ENCODE results near the gene AFF3.
"Not testable (repeated sequence)": the region's sequence is repeated elsewhere in the genome, so short reads cannot be mapped to it uniquely, and the experiment has no call there.

Gene AFF3

DNA sequence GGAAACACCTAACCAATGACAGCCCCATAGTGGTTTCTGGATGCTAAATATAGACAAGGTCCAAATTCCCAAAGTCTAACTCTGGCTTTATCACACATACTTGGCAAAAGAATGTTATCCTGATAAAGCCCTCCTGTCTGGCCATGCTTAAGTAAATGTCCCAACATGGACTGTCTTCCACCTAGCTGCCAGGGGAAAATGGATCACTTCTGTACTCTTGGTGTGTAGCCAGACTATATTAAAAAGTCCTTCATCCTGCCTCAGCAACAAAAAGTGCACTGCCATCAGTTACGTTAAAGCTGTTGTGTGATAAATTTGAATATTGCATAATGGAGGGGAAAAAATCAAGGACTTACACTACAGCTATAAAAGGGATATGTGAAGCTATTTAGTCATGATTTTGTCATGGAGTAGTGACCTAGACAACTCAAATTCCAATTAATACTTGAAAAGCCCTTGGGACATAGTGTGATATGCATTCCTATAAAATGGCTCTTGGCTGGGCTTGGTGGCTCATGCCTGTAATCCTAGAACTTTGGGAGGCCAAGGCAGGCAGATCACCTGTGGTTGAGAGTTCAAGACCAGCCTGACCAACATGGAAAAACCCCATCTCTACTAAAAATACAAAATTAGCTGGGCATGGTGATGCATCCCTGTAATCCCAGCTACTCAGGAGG is 60.0 kb downstream of the AFF3 start:
- H3K27ac ChIP-seq (ENCODE audit: low read length, poor library complexity, severe bottlenecking); H3K23ac ChIP-seq (ENCODE audit: low read length in 2 of 2); H3K4ac ChIP-seq (ENCODE audit: low read depth in 1 of 2, low read length in 2 of 2); H3K9me3 ChIP-seq (ENCODE audit: control insufficient read depth, low read length); H2AK5ac ChIP-seq (ENCODE audit: low read length, severe bottlenecking); H2AFZ ChIP-seq (ENCODE audit: low read depth, low read length); H3K4me3 ChIP-seq (ENCODE audit: insufficient read depth in 1 of 2, low read depth in 1 of 2, low read length in 2 of 2); H4K8ac ChIP-seq (ENCODE audit: low read length); H3K36me3 ChIP-seq (ENCODE audit: control insufficient read depth in 1 of 2, insufficient read depth in 2 of 2, low read depth in 1 of 2, low read length in 2 of 2); H4K91ac ChIP-seq (ENCODE audit: low read length); H2BK5ac ChIP-seq (ENCODE audit: low read depth, low read length, poor library complexity, severe bottlenecking); H3K9ac ChIP-seq (ENCODE audit: low read length); H3K27me3 ChIP-seq (ENCODE audit: control insufficient read depth in 1 of 2, insufficient read depth in 1 of 2, low read length in 2 of 2); H3K18ac ChIP-seq (ENCODE audit: low read depth in 1 of 2, low read length in 2 of 2); H3K4me1 ChIP-seq (ENCODE audit: control insufficient read depth, insufficient read depth, low read depth, low read length); H2BK12ac ChIP-seq (ENCODE audit: low read length in 2 of 2); H2BK120ac ChIP-seq (ENCODE audit: low read depth, low read length); H2BK15ac ChIP-seq (ENCODE audit: low read depth, poor library complexity, severe bottlenecking); DNase-seq; H3K14ac ChIP-seq (ENCODE audit: low read length in 2 of 2); H3K4me2 ChIP-seq (ENCODE audit: low read length, poor library complexity, severe bottlenecking): not testable (repeated sequence)
- whole genome bisulfite sequencing: no CpG with 5 or more reads among the region's 1 CpG
- H3K79me1 ChIP-seq (replicated peaks; ENCODE audit: low read length, poor library complexity, severe bottlenecking): peaks cover 10% of the 10 kb centered on the region

DNA sequence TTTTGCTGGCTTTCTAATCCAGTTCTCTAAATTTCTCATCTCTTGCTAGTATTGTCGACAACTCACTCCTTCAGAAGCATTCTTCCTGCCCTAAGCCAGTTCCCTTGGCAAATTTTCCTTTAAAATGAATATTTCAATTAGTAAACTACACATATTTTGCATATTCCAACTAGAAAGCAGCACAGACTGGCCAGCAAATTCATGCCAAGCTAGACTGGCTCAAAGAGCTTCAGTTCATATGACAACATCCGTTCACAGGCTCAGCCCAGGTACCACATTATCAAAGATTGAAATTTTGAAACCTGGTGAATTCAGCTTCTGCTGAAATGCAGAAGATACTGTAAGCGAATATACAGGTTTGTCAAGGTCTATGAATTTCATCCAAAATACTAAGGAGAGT is 64.5 kb downstream of the AFF3 start:
- 92% methylated on average over 2 of the region's 3 CpGs for WGBS
- Histone ChIP-seq H3K4ac (ENCODE audit: low read depth in 1 of 2, low read length in 2 of 2) (no peak overlapping the region), H4K8ac (ENCODE audit: low read length) (no peak overlapping the region), H3K14ac (ENCODE audit: low read length in 2 of 2) (no peak overlapping the region), H4K91ac (ENCODE audit: low read length) (no peak overlapping the region), H3K4me2 (ENCODE audit: low read length, poor library complexity, severe bottlenecking) (no peak overlapping the region), H2BK5ac (ENCODE audit: low read depth, low read length, poor library complexity, severe bottlenecking) (no peak overlapping the region), H3K27ac (ENCODE audit: low read length, poor library complexity, severe bottlenecking) (no peak overlapping the region), H3K79me1 (replicated peaks; ENCODE audit: low read length, poor library complexity, severe bottlenecking) (peaks cover 32% of the 10 kb centered on the region), H2AFZ (ENCODE audit: low read depth, low read length) (no peak overlapping the region), H3K9me3 (ENCODE audit: control insufficient read depth, low read length) (no peaks in the 10 kb centered on the region), H2BK15ac (ENCODE audit: low read depth, poor library complexity, severe bottlenecking) (no peak overlapping the region), H3K18ac (ENCODE audit: low read depth in 1 of 2, low read length in 2 of 2) (no peak overlapping the region), H3K27me3 (ENCODE audit: control insufficient read depth in 1 of 2, insufficient read depth in 1 of 2, low read length in 2 of 2) (peaks cover 0 to 4% of the 10 kb centered on the region in 2 experiments), H2BK120ac (ENCODE audit: low read depth, low read length) (no peak overlapping the region), H3K9ac (ENCODE audit: low read length) (no peak overlapping the region), H3K36me3 (ENCODE audit: control insufficient read depth in 1 of 2, insufficient read depth in 2 of 2, low read depth in 1 of 2, low read length in 2 of 2) (peaks cover 0 to 5% of the 10 kb centered on the region in 2 experiments), H2AK5ac (ENCODE audit: low read length, severe bottlenecking) (no peak overlapping the region), H3K4me3 (ENCODE audit: insufficient read depth in 1 of 2, low read depth in 1 of 2, low read length in 2 of 2) (no peak overlapping the region), H3K4me1 (ENCODE audit: control insufficient read depth, insufficient read depth, low read depth, low read length) (peaks cover 6% of the 10 kb centered on the region), H2BK12ac (ENCODE audit: low read length in 2 of 2) (no peak overlapping the region), H3K23ac (ENCODE audit: low read length in 2 of 2) (no peak overlapping the region)
- DNase-seq: no peak

DNA sequence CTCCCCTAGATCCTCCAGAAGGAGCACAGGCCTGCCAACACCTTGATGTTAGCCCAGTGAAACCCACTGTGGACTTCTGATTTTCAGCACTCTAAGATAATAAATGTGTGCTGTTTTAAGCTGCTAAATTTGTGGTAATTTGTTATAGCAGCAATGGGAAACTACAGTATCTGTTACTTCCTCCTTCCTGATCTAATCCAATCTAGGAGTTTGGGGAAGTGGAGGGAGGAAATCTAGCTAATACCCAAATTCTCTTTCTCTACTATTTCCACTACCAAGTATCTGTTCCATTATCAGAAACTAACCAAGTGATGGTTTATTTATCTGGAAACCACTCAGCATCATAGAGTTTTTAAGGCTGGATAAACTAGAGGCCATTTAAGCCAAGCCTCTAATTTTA is 64.9 kb downstream of the AFF3 start:
- H3K4me3 ChIP-seq (ENCODE audit: insufficient read depth in 1 of 2, low read depth in 1 of 2, low read length in 2 of 2): no peak overlapping the region
- no peak overlapping the region for H4K8ac ChIP-seq (ENCODE audit: low read length)
- H2AK5ac ChIP-seq (ENCODE audit: low read length, severe bottlenecking): no peak overlapping the region
- no peak overlapping the region for H3K4ac ChIP-seq (ENCODE audit: low read depth in 1 of 2, low read length in 2 of 2)
- no peak overlapping the region for H3K14ac ChIP-seq (ENCODE audit: low read length in 2 of 2)
- no peak for DNase-seq
- H4K91ac ChIP-seq (ENCODE audit: low read length): no peak overlapping the region
- no peak overlapping the region for H3K18ac ChIP-seq (ENCODE audit: low read depth in 1 of 2, low read length in 2 of 2)
- no peak overlapping the region for H2BK12ac ChIP-seq (ENCODE audit: low read length in 2 of 2)
- H3K9me3 ChIP-seq (ENCODE audit: control insufficient read depth, low read length): no peaks in the 10 kb centered on the region
- no peak overlapping the region for H3K27ac ChIP-seq (ENCODE audit: low read length, poor library complexity, severe bottlenecking)
- H3K79me1 ChIP-seq (replicated peaks; ENCODE audit: low read length, poor library complexity, severe bottlenecking): peaks cover 35% of the 10 kb centered on the region
- no peak overlapping the region for H2BK15ac ChIP-seq (ENCODE audit: low read depth, poor library complexity, severe bottlenecking)
- no peak overlapping the region for H3K9ac ChIP-seq (ENCODE audit: low read length)
- H3K4me1 ChIP-seq (ENCODE audit: control insufficient read depth, insufficient read depth, low read depth, low read length): peaks cover 6% of the 10 kb centered on the region
- no peak overlapping the region for H3K4me2 ChIP-seq (ENCODE audit: low read length, poor library complexity, severe bottlenecking)
- no peak overlapping the region for H3K23ac ChIP-seq (ENCODE audit: low read length in 2 of 2)
- H3K36me3 ChIP-seq (ENCODE audit: control insufficient read depth in 1 of 2, insufficient read depth in 2 of 2, low read depth in 1 of 2, low read length in 2 of 2): peaks cover 0 to 7% of the 10 kb centered on the region in 2 experiments
- peaks cover 0 to 5% of the 10 kb centered on the region in 2 experiments for H3K27me3 ChIP-seq (ENCODE audit: control insufficient read depth in 1 of 2, insufficient read depth in 1 of 2, low read length in 2 of 2)
- H2AFZ ChIP-seq (ENCODE audit: low read depth, low read length): no peak overlapping the region
- no peak overlapping the region for H2BK120ac ChIP-seq (ENCODE audit: low read depth, low read length)
- no peak overlapping the region for H2BK5ac ChIP-seq (ENCODE audit: low read depth, low read length, poor library complexity, severe bottlenecking)

DNA sequence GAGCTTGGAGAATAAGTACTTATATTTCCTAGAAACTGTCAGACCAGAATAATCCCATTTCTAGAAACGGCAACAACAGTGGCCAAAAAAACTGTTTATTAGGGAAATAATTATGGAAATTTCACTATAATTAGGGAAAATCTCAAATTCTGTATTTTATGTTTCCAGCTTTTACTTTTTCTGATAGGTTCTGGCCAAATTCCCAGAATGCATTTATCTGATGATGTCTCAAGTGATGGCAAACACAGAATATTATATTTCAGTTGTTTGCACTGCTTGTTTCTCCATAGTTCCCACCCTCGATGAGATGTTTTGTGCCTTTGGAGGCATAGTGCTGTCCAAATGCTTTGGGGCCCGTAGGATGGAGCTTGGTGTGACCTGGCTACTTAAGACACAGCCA is 66.9 kb downstream of the AFF3 start:
- H3K4me2 ChIP-seq (ENCODE audit: low read length, poor library complexity, severe bottlenecking): no peak overlapping the region
- H2BK5ac ChIP-seq (ENCODE audit: low read depth, low read length, poor library complexity, severe bottlenecking): no peak overlapping the region
- H3K9me3 ChIP-seq (ENCODE audit: control insufficient read depth, low read length): no peaks in the 10 kb centered on the region
- no peak overlapping the region for H3K4ac ChIP-seq (ENCODE audit: low read depth in 1 of 2, low read length in 2 of 2)
- 100% methylated on average over 2 of the region's 3 CpGs for WGBS
- no peak overlapping the region for H3K4me3 ChIP-seq (ENCODE audit: insufficient read depth in 1 of 2, low read depth in 1 of 2, low read length in 2 of 2)
- H2BK15ac ChIP-seq (ENCODE audit: low read depth, poor library complexity, severe bottlenecking): no peak overlapping the region
- no peak overlapping the region for H4K8ac ChIP-seq (ENCODE audit: low read length)
- H4K91ac ChIP-seq (ENCODE audit: low read length): no peak overlapping the region
- H2BK12ac ChIP-seq (ENCODE audit: low read length in 2 of 2): no peak overlapping the region
- no peak for DNase-seq
- no peak overlapping the region for H2AFZ ChIP-seq (ENCODE audit: low read depth, low read length)
- no peak overlapping the region for H3K27ac ChIP-seq (ENCODE audit: low read length, poor library complexity, severe bottlenecking)
- H3K36me3 ChIP-seq (ENCODE audit: control insufficient read depth in 1 of 2, insufficient read depth in 2 of 2, low read depth in 1 of 2, low read length in 2 of 2): peaks cover 0 to 12% of the 10 kb centered on the region in 2 experiments
- no peak overlapping the region for H3K23ac ChIP-seq (ENCODE audit: low read length in 2 of 2)
- H3K79me1 ChIP-seq (replicated peaks; ENCODE audit: low read length, poor library complexity, severe bottlenecking): peaks cover 41% of the 10 kb centered on the region
- no peak overlapping the region for H2BK120ac ChIP-seq (ENCODE audit: low read depth, low read length)
- no peak overlapping the region for H2AK5ac ChIP-seq (ENCODE audit: low read length, severe bottlenecking)
- peaks cover 10% of the 10 kb centered on the region for H3K4me1 ChIP-seq (ENCODE audit: control insufficient read depth, insufficient read depth, low read depth, low read length)
- H3K18ac ChIP-seq (ENCODE audit: low read depth in 1 of 2, low read length in 2 of 2): no peak overlapping the region
- no peak overlapping the region for H3K14ac ChIP-seq (ENCODE audit: low read length in 2 of 2)
- H3K27me3 ChIP-seq (ENCODE audit: control insufficient read depth in 1 of 2, insufficient read depth in 1 of 2, low read length in 2 of 2): peaks cover 0 to 12% of the 10 kb centered on the region in 2 experiments
- H3K9ac ChIP-seq (ENCODE audit: low read length): no peak overlapping the region

Data from mesenchymal stem cell (in vitro differentiated cells and primary cell).